Measurements from ENCODE around the gene ATG4B.

DNA sequence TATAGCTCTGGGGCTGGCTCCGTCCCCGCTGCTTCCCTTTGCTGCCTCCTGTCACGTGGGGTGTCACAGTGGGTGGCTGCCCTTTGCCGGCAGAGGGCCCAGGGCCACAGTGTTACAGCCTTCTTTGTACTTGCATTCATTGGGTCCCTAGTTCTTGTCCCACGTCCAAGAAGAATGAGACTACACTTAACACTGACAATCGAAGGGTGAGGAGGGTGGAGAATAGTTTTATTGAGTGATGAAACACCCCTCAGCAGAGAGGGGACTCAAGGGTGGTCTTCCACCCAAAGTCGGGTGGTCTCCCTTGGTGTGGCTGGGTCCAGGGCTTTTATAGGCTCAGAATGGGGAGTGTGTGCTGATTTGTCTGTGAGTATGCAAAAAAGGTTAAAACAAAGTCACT, 1.9 kb downstream of the ATG4B start:
- no peak for TF ChIP-seq JUN (IDR thresholded peaks at IDR 0.05; ENCODE audit: low read depth, low read length)
- no peak for TF ChIP-seq GABPA (IDR thresholded peaks at IDR 0.05; ENCODE audit: borderline replicate concordance, insufficient read depth, low read length)
- no peak for TF ChIP-seq SIX5 (IDR thresholded peaks at IDR 0.05; ENCODE audit: low read depth, low read length)
- TF ChIP-seq, protein P1, sequence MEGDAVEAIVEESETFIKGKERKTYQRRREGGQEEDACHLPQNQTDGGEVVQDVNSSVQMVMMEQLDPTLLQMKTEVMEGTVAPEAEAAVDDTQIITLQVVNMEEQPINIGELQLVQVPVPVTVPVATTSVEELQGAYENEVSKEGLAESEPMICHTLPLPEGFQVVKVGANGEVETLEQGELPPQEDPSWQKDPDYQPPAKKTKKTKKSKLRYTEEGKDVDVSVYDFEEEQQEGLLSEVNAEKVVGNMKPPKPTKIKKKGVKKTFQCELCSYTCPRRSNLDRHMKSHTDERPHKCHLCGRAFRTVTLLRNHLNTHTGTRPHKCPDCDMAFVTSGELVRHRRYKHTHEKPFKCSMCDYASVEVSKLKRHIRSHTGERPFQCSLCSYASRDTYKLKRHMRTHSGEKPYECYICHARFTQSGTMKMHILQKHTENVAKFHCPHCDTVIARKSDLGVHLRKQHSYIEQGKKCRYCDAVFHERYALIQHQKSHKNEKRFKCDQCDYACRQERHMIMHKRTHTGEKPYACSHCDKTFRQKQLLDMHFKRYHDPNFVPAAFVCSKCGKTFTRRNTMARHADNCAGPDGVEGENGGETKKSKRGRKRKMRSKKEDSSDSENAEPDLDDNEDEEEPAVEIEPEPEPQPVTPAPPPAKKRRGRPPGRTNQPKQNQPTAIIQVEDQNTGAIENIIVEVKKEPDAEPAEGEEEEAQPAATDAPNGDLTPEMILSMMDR (IDR thresholded peaks at IDR 0.05; ENCODE audit: control extremely low read depth in 1 of 3, insufficient read depth in 1 of 3, low read depth in 1 of 3, low read length in 3 of 3), result no peak
- TF ChIP-seq KDM1A (IDR thresholded peaks at IDR 0.05; ENCODE audit: borderline replicate concordance, low read length), result no peak
- TF ChIP-seq CHD1 (IDR thresholded peaks at IDR 0.05; ENCODE audit: low read depth, low read length), result no peak
- TF ChIP-seq EZH2 (IDR thresholded peaks at IDR 0.05; ENCODE audit: low read depth, low read length, severe bottlenecking), result no peak
- no peak for TF ChIP-seq RXRA (IDR thresholded peaks at IDR 0.05; ENCODE audit: insufficient read depth, low read depth, low read length)
- TF ChIP-seq POLR2A (IDR thresholded peaks at IDR 0.05; ENCODE audit: control extremely low read depth in 1 of 2, low read depth in 2 of 2, low read length in 2 of 2), result no peak
- TF ChIP-seq MAFK (IDR thresholded peaks at IDR 0.05; ENCODE audit: low read depth, low read length), result no peak
- no peak for TF ChIP-seq POLR2AphosphoS5 (IDR thresholded peaks at IDR 0.05; ENCODE audit: low read depth, low read length)
- TF ChIP-seq SAP30 (IDR thresholded peaks at IDR 0.05; ENCODE audit: insufficient read depth, insufficient replicate concordance, low read length), result no peak

Measured in H1 (cell line).